GM18499 (cell line): ENCODE data around the gene NKG7.

Experiments used
- ATAC-seq: cut with Tn5 transposase; IDR thresholded peaks from one replicate; pipeline ENCODE4 v1.9.1; 2021; ENCODE audit warnings: moderate number of reproducible peaks; ENCODE audit not compliant: insufficient read depth, unreplicated experiment

The NKG7 gene

GRCh38 chr19:51339687-51340656 is 32.5 kb downstream of the NKG7 start:
- no peak for ATAC-seq

- ATAC-seq, result no peak
Measured at GRCh38 chr19:51339313-51339686, 33.2 kb downstream of the NKG7 start.

- ATAC-seq, result no peak
Measured at GRCh38 chr19:51338563-51339312, 33.7 kb downstream of the NKG7 start.

GRCh38 chr19:51337861-51338562 is 34.4 kb downstream of the NKG7 start:
- no peak for ATAC-seq

- no peak for ATAC-seq
Measured at GRCh38 chr19:51337141-51337860, 35.2 kb downstream of the NKG7 start.

- ATAC-seq, result no peak
Measured at GRCh38 chr19:51333836-51334460, 38.5 kb downstream of the NKG7 start.

- ATAC-seq, result no peak
Measured at GRCh38 chr19:51331716-51332115, 40.7 kb downstream of the NKG7 start.

- no peak for ATAC-seq
Measured at GRCh38 chr19:51331193-51331592, 41.3 kb downstream of the NKG7 start.

GRCh38 chr19:51330366-51330765 is 42.1 kb downstream of the NKG7 start:
- no peak for ATAC-seq

GRCh38 chr19:51329411-51329810 is 43.0 kb downstream of the NKG7 start:
- no peak for ATAC-seq

- ATAC-seq, result no peak
Measured at GRCh38 chr19:51327066-51328001, 45.1 kb downstream of the NKG7 start.

GRCh38 chr19:51326216-51327065 is 46.0 kb downstream of the NKG7 start:
- no peak for ATAC-seq

GRCh38 chr19:51325161-51325976 is 47.1 kb downstream of the NKG7 start:
- ATAC-seq, result no peak

- ATAC-seq, result no peak
Measured at GRCh38 chr19:51324167-51324481, 48.3 kb downstream of the NKG7 start.

- no peak for ATAC-seq
Measured at GRCh38 chr19:51323481-51324166, 48.8 kb downstream of the NKG7 start.

- no peak for ATAC-seq
Measured at GRCh38 chr19:51321799-51322198, 50.7 kb downstream of the NKG7 start.
